ENCODE data around the gene SPEG.

GRCh38 chr2:219415580-219416234 is 18.9 kb upstream of the SPEG start:
- TF ChIP-seq CTCF (IDR thresholded peaks at IDR 0.05) = no peak
- TF ChIP-seq POLR2AphosphoS5 (IDR thresholded peaks at IDR 0.05) = peak; percentile 21 to 62 (median 61)

Measured in sigmoid colon (tissue), 4 donors.